OCI-LY1 (cell line): Measurements from ENCODE around the gene LYVE1.

Experiments used
- H2AFZ ChIP-seq: fragments of 200-600 bp; sonication (generic), shearing (Covaris generic); 2 replicates; pipeline ENCODE4 v1.6.0; 2014; ENCODE audit warnings: antibody characterized with exemption, mild to moderate bottlenecking, low read length
- H3F3A ChIP-seq: fragments of 200-600 bp; sonication (generic), shearing (Covaris generic); 2 replicates; pipeline ENCODE4 v1.6.0; 2014; ENCODE audit warnings: mild to moderate bottlenecking, antibody characterized with exemption, low read length, moderate library complexity; ENCODE audit not compliant: insufficient read depth
- H3K27ac ChIP-seq: fragments of 200-600 bp; sonication (generic); 2 replicates; pipeline ENCODE4 v1.5.1; 2014; ENCODE audit warnings: low read length, mixed run types, mild to moderate bottlenecking, low read depth; ENCODE audit not compliant: poor library complexity, severe bottlenecking
- H3K27me3 ChIP-seq: fragments of 200-600 bp; sonication (generic); 2 replicates; pipeline ENCODE4 v1.6.0; 2014; ENCODE audit warnings: antibody characterized with exemption, mild to moderate bottlenecking, low read length, moderate library complexity; ENCODE audit not compliant: insufficient read depth
- H3K36me3 ChIP-seq: fragments of 200-600 bp; sonication (generic); 2 replicates; pipeline ENCODE4 v1.6.1; 2014; ENCODE audit warnings: mild to moderate bottlenecking, antibody characterized with exemption, low read length, moderate library complexity, mixed read lengths; ENCODE audit not compliant: insufficient read depth
- H3K4me1 ChIP-seq: fragments of 200-600 bp; sonication (generic); 2 replicates; pipeline ENCODE4 v1.5.1; 2014; ENCODE audit warnings: mild to moderate bottlenecking, low read length, moderate library complexity; ENCODE audit not compliant: insufficient read depth, severe bottlenecking
- H3K4me2 ChIP-seq: fragments of 200-600 bp; sonication (generic), shearing (Covaris generic); 2 replicates; pipeline ENCODE4 v1.6.1; 2014; ENCODE audit warnings: low read length
- H3K4me3 ChIP-seq: fragments of 200-600 bp; sonication (generic); 2 replicates; pipeline ENCODE4 v1.5.1; 2014; ENCODE audit warnings: low read length, low read depth, mild to moderate bottlenecking, mixed read lengths; ENCODE audit not compliant: poor library complexity, severe bottlenecking
- H3K79me2 ChIP-seq: fragments of 200-600 bp; shearing (Covaris generic); 2 replicates; pipeline ENCODE4 v1.6.1; 2016; ENCODE audit warnings: mixed run types, low read length, mixed read lengths; ENCODE audit not compliant: insufficient read depth
- H3K9ac ChIP-seq: fragments of 200-600 bp; sonication (generic), shearing (Covaris generic); 2 replicates; pipeline ENCODE4 v1.6.1; 2014; ENCODE audit warnings: mild to moderate bottlenecking, low read length, mixed read lengths
- H3K9me2 ChIP-seq: fragments of 200-600 bp; sonication (generic), shearing (Covaris generic); 2 replicates; pipeline ENCODE4 v1.6.1; 2014; ENCODE audit warnings: low read depth, mild to moderate bottlenecking, low read length, mixed read lengths
- H3K9me3 ChIP-seq: fragments of 200-600 bp; shearing (Covaris generic); 2 replicates; pipeline ENCODE4 v1.6.1; 2014; ENCODE audit warnings: low read length, mixed read lengths
- H4K20me1 ChIP-seq: fragments of 200-600 bp; sonication (generic), shearing (Covaris generic); 2 replicates; pipeline ENCODE4 v1.6.0; 2016; ENCODE audit warnings: mild to moderate bottlenecking, low read length; ENCODE audit not compliant: insufficient read depth
- EZH2 ChIP-seq: fragments of 200-600 bp; sonication (generic), shearing (Covaris generic); IDR thresholded peaks from 2 replicates; pipeline ENCODE4 v1.8.0; 2017; ENCODE audit warnings: borderline replicate concordance, mixed run types, mild to moderate bottlenecking, antibody characterized with exemption, low read length, moderate library complexity, mixed read lengths
- TF ChIP-seq, protein P1 (sequence below): fragments of 200-600 bp; sonication (generic), shearing (Covaris generic); IDR thresholded peaks from 2 replicates; pipeline ENCODE4 v1.5.1; 2017; ENCODE audit warnings: mild to moderate bottlenecking, antibody characterized with exemption, low read length, moderate library complexity, mixed read lengths

The LYVE1 gene

DNA sequence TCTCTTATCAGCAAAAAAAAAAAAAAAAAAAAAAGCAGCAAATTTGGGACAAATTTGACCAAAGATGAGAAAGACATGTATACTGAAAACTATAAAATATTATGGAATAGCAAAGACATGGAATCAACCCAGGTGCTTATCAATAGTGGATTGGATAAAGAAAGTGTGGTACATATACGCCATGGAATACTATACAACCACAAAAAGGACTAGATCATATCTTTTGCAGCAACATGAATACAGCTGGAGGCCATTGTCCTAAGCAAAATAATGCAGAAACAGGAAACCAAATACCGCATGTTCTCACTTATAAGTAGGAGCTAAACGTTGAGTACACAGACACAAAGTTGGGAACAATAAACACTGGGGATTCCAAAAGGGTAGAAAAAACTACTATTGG, 25.7 kb downstream of the LYVE1 start:
- no peaks in the 10 kb centered on the region for H3K36me3 ChIP-seq
- H3K9ac ChIP-seq = no peak overlapping the region
- H3K9me3 ChIP-seq = peaks cover 19% of the 10 kb centered on the region
- no peaks in the 10 kb centered on the region for H3F3A ChIP-seq
- no peaks in the 10 kb centered on the region for H3K79me2 ChIP-seq
- H3K4me1 ChIP-seq = peaks cover 15% of the 10 kb centered on the region
- no peaks in the 10 kb centered on the region for H4K20me1 ChIP-seq
- no peak overlapping the region for H3K4me2 ChIP-seq
- TF ChIP-seq EZH2 = no peak
- TF ChIP-seq, protein P1, sequence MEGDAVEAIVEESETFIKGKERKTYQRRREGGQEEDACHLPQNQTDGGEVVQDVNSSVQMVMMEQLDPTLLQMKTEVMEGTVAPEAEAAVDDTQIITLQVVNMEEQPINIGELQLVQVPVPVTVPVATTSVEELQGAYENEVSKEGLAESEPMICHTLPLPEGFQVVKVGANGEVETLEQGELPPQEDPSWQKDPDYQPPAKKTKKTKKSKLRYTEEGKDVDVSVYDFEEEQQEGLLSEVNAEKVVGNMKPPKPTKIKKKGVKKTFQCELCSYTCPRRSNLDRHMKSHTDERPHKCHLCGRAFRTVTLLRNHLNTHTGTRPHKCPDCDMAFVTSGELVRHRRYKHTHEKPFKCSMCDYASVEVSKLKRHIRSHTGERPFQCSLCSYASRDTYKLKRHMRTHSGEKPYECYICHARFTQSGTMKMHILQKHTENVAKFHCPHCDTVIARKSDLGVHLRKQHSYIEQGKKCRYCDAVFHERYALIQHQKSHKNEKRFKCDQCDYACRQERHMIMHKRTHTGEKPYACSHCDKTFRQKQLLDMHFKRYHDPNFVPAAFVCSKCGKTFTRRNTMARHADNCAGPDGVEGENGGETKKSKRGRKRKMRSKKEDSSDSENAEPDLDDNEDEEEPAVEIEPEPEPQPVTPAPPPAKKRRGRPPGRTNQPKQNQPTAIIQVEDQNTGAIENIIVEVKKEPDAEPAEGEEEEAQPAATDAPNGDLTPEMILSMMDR = no peak
- H3K4me3 ChIP-seq = no peak overlapping the region
- H3K27me3 ChIP-seq = no peaks in the 10 kb centered on the region
- no peak overlapping the region for H3K27ac ChIP-seq
- no peak overlapping the region for H2AFZ ChIP-seq
- H3K9me2 ChIP-seq = no peaks in the 10 kb centered on the region

DNA sequence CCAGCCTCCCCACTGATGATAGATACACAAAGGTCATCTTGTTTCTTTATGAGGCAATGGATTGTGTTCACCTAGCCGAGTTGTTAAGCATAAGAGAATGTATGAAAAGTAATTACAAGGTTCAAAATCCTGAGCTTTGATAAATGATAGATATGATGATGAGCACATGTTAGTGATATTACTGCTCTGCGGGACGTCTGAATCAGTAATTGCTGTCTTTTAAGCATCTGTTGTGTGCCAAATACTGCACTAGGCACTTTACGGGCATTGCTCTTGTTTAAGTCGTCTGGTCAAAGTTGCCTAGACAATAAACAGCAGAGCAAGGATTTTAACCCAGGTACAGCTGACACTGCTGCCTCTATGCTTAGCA, 26.9 kb downstream of the LYVE1 start:
- H3K9me3 ChIP-seq = peaks cover 19% of the 10 kb centered on the region
- H4K20me1 ChIP-seq = no peaks in the 10 kb centered on the region
- H3K27ac ChIP-seq = no peak overlapping the region
- H3F3A ChIP-seq = no peaks in the 10 kb centered on the region
- H3K4me1 ChIP-seq = peaks cover 15% of the 10 kb centered on the region
- peak overlapping the region; percentile 74 for H3K4me3 ChIP-seq
- no peaks in the 10 kb centered on the region for H3K79me2 ChIP-seq
- peak overlapping the region; percentile 85 for H3K4me2 ChIP-seq
- H3K9me2 ChIP-seq = no peaks in the 10 kb centered on the region
- H2AFZ ChIP-seq = peak overlapping the region; percentile 36
- H3K27me3 ChIP-seq = no peaks in the 10 kb centered on the region
- peak overlapping the region; percentile 33; the same call in 1 of the 2 replicates for H3K9ac ChIP-seq
- no peak for TF ChIP-seq EZH2
- TF ChIP-seq, protein P1 = no peak
- H3K36me3 ChIP-seq = no peaks in the 10 kb centered on the region

GRCh38 chr11:10540915-10541560, 27.4 kb downstream of the LYVE1 start, which contains the start of gene RNF141:
RNF141 (minus strand) TSS chr11:10541187; CDS start chr11:10534158, 7,029 bp downstream.
- Histone ChIP-seq H4K20me1 (no peaks in the 10 kb centered on the region), H3K4me1 (peaks cover 15% of the 10 kb centered on the region), H3K9me3 (peaks cover 19% of the 10 kb centered on the region), H3F3A (no peaks in the 10 kb centered on the region), H3K4me2 (peak within 1 kb of the TSS; percentile 85), H3K79me2 (no peaks in the 10 kb centered on the region), H3K36me3 (no peaks in the 10 kb centered on the region), H3K27me3 (no peaks in the 10 kb centered on the region), H3K9me2 (no peaks in the 10 kb centered on the region), H3K9ac (peak within 1 kb of the TSS; percentile 71), H2AFZ (peak within 1 kb of the TSS; percentile 36), H3K4me3 (peak within 1 kb of the TSS; percentile 74), H3K27ac (no peak within 1 kb of the TSS)
- no peak for TF ChIP-seq EZH2
- TF ChIP-seq, protein P1 = peak; percentile 83
